HEK293 (cell line): ENCODE results near the gene TTC23.

Experiments used
- BCL11A ChIP-seq: fragments of 450-650 bp; formaldehyde crosslinking; IDR thresholded peaks from 2 replicates; pipeline ENCODE4 v1.5.1; 2016; ENCODE audit warnings: low read depth, missing biosample characterization, missing genetic modification characterization
- KLF9 ChIP-seq: fragments of 450-650 bp; formaldehyde crosslinking; IDR thresholded peaks from 2 replicates; pipeline ENCODE4 v1.5.1; 2016; ENCODE audit warnings: missing biosample characterization, missing genetic modification characterization, low read depth
- PRDM1 ChIP-seq: fragments of 450-650 bp; formaldehyde crosslinking; IDR thresholded peaks from 2 replicates; pipeline ENCODE4; 2016; ENCODE audit warnings: missing biosample characterization, missing genetic modification characterization
- SETDB1 ChIP-seq: IDR thresholded peaks from one replicate; pipeline ENCODE4 v1.6.1; 2017; ENCODE audit warnings: mild to moderate bottlenecking, low read length, moderate library complexity, mixed read lengths; ENCODE audit not compliant: insufficient read length
- ZBTB48 ChIP-seq: fragments of 450-650 bp; formaldehyde crosslinking; IDR thresholded peaks from 2 replicates; pipeline ENCODE4 v1.5.1; 2016; ENCODE audit warnings: missing biosample characterization, missing genetic modification characterization
- ZNF146 ChIP-seq: fragments of 450-650 bp; formaldehyde crosslinking; IDR thresholded peaks from 2 replicates; pipeline ENCODE4 v1.5.1; 2016; ENCODE audit warnings: missing biosample characterization, missing genetic modification characterization
- ZNF202 ChIP-seq: fragments of 450-650 bp; formaldehyde crosslinking; IDR thresholded peaks from 2 replicates; pipeline ENCODE4 v1.5.1; 2016; ENCODE audit warnings: missing biosample characterization, missing genetic modification characterization, borderline replicate concordance
- ZNF335 ChIP-seq: fragments of 450-650 bp; formaldehyde crosslinking; conservative IDR thresholded peaks from 2 replicates; pipeline ENCODE4 v1.5.1; 2016; ENCODE audit warnings: missing biosample characterization, missing genetic modification characterization
- ZNF404 ChIP-seq: fragments of 450-650 bp; formaldehyde crosslinking; IDR thresholded peaks from 2 replicates; pipeline ENCODE4 v1.5.1; 2017; ENCODE audit warnings: missing biosample characterization, missing genetic modification characterization
- ZNF416 ChIP-seq: fragments of 450-650 bp; formaldehyde crosslinking; IDR thresholded peaks from 2 replicates; pipeline ENCODE4 v1.5.1; 2016; ENCODE audit warnings: missing biosample characterization, missing genetic modification characterization
- ZNF423 ChIP-seq: fragments of 450-650 bp; formaldehyde crosslinking; IDR thresholded peaks from 2 replicates; pipeline ENCODE4 v1.5.1; 2016; ENCODE audit warnings: missing biosample characterization, missing genetic modification characterization
- ZNF560 ChIP-seq: fragments of 450-650 bp; formaldehyde crosslinking; IDR thresholded peaks from 2 replicates; pipeline ENCODE4 v1.5.1; 2017; ENCODE audit warnings: missing biosample characterization, missing genetic modification characterization, borderline replicate concordance
- ZNF664 ChIP-seq: fragments of 450-650 bp; formaldehyde crosslinking; IDR thresholded peaks from 2 replicates; pipeline ENCODE4 v1.5.1; 2016; ENCODE audit warnings: missing biosample characterization, missing genetic modification characterization
- ZNF677 ChIP-seq: fragments of 450-650 bp; IDR thresholded peaks from 2 replicates; pipeline ENCODE4 v1.5.0; 2018; ENCODE audit warnings: missing biosample characterization, mild to moderate bottlenecking, missing genetic modification characterization, moderate library complexity
- TF ChIP-seq, protein P1 (sequence below): fragments of 450-650 bp; formaldehyde crosslinking; IDR thresholded peaks from 2 replicates; pipeline ENCODE4 v1.5.1; 2017; ENCODE audit warnings: missing biosample characterization, missing genetic modification characterization
- TF ChIP-seq, protein P2 (sequence below): sonication (generic); formaldehyde crosslinking; IDR thresholded peaks from 2 replicates; pipeline ENCODE4 v1.8.1; 2022; ENCODE audit warnings: mild to moderate bottlenecking, moderate library complexity, missing genetic modification reagents
- TF ChIP-seq, protein P3 (sequence below): fragments of 450-650 bp; formaldehyde crosslinking; optimal IDR thresholded peaks from 2 replicates; pipeline ENCODE3; 2016; ENCODE audit warnings: missing biosample characterization, mild to moderate bottlenecking, missing genetic modification characterization
- TF ChIP-seq, protein P4 (sequence below): fragments of 450-650 bp; formaldehyde crosslinking; IDR thresholded peaks from 2 replicates; pipeline ENCODE4 v1.5.1; 2016; ENCODE audit warnings: missing biosample characterization, missing genetic modification characterization
- TF ChIP-seq, protein P5 (sequence below): fragments of 450-650 bp; formaldehyde crosslinking; IDR thresholded peaks from 2 replicates; pipeline ENCODE4 v1.5.1; 2016; ENCODE audit warnings: missing biosample characterization, missing genetic modification characterization
- TF ChIP-seq, protein P6 (sequence below): fragments of 450-650 bp; formaldehyde crosslinking; IDR thresholded peaks from 2 replicates; pipeline ENCODE4 v1.5.1; 2016; ENCODE audit warnings: missing biosample characterization, missing genetic modification characterization, low read depth
- TF ChIP-seq, protein P7 (sequence below): fragments of 450-650 bp; formaldehyde crosslinking; IDR thresholded peaks from 2 replicates; pipeline ENCODE4; 2016; ENCODE audit warnings: missing biosample characterization, missing genetic modification characterization
- TF ChIP-seq, protein P8 (sequence below): fragments of 450-650 bp; formaldehyde crosslinking; IDR thresholded peaks from 2 replicates; pipeline ENCODE4 v1.5.0; 2017; ENCODE audit warnings: missing biosample characterization, missing genetic modification characterization, borderline replicate concordance
- TF ChIP-seq, protein P9 (sequence below): fragments of 450-650 bp; formaldehyde crosslinking; IDR thresholded peaks from 2 replicates; pipeline ENCODE4 v1.5.1; 2016; ENCODE audit warnings: missing biosample characterization, missing genetic modification characterization

Gene TTC23

DNA sequence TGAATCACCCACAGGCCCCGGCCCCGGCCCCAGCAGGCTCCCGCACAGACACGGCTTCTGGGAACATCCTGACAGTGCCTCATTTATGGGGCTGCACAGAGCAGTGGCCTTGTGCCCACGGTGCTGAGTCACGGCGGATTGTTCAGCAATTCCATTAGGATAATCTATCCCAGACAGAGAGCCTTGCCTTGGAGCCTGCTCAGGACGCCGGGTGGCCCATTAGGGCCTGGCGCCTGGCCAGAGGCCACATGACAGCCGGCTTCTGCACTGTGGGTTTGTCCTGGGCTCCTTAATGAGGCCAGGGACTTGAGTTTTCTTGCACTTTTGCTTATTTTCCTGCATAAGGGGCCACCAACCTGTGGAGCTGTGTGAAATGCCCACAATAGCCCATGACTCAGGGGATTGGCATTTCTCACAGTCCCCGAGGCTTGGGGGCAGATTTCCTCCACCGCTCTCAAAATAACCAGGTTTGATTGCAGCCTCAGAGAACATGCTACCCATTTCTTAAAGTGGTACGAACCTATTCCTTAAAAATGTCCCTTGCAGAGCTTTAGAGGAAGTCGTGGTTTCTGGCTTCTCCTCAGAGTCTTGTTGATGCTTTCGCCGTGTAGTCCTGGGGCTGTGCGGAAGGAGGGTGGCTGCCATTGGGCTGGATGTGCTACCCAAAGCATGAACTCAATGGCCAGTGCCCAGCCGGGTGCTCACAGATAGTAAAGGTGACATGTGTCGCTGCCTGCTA is 125.5 kb downstream of the TTC23 start (continued):
- TF ChIP-seq, protein P1, sequence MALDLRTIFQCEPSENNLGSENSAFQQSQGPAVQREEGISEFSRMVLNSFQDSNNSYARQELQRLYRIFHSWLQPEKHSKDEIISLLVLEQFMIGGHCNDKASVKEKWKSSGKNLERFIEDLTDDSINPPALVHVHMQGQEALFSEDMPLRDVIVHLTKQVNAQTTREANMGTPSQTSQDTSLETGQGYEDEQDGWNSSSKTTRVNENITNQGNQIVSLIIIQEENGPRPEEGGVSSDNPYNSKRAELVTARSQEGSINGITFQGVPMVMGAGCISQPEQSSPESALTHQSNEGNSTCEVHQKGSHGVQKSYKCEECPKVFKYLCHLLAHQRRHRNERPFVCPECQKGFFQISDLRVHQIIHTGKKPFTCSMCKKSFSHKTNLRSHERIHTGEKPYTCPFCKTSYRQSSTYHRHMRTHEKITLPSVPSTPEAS = no peak
- TF ChIP-seq, protein P2, sequence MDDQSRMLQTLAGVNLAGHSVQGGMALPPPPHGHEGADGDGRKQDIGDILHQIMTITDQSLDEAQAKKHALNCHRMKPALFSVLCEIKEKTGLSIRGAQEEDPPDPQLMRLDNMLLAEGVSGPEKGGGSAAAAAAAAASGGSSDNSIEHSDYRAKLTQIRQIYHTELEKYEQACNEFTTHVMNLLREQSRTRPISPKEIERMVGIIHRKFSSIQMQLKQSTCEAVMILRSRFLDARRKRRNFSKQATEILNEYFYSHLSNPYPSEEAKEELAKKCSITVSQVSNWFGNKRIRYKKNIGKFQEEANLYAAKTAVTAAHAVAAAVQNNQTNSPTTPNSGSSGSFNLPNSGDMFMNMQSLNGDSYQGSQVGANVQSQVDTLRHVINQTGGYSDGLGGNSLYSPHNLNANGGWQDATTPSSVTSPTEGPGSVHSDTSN = no peak
- no peak for TF ChIP-seq ZNF664
- TF ChIP-seq, protein P3, sequence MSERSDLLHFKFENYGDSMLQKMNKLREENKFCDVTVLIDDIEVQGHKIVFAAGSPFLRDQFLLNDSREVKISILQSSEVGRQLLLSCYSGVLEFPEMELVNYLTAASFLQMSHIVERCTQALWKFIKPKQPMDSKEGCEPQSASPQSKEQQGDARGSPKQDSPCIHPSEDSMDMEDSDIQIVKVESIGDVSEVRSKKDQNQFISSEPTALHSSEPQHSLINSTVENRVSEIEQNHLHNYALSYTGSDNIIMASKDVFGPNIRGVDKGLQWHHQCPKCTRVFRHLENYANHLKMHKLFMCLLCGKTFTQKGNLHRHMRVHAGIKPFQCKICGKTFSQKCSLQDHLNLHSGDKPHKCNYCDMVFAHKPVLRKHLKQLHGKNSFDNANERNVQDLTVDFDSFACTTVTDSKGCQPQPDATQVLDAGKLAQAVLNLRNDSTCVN = no peak
- TF ChIP-seq, protein P4, sequence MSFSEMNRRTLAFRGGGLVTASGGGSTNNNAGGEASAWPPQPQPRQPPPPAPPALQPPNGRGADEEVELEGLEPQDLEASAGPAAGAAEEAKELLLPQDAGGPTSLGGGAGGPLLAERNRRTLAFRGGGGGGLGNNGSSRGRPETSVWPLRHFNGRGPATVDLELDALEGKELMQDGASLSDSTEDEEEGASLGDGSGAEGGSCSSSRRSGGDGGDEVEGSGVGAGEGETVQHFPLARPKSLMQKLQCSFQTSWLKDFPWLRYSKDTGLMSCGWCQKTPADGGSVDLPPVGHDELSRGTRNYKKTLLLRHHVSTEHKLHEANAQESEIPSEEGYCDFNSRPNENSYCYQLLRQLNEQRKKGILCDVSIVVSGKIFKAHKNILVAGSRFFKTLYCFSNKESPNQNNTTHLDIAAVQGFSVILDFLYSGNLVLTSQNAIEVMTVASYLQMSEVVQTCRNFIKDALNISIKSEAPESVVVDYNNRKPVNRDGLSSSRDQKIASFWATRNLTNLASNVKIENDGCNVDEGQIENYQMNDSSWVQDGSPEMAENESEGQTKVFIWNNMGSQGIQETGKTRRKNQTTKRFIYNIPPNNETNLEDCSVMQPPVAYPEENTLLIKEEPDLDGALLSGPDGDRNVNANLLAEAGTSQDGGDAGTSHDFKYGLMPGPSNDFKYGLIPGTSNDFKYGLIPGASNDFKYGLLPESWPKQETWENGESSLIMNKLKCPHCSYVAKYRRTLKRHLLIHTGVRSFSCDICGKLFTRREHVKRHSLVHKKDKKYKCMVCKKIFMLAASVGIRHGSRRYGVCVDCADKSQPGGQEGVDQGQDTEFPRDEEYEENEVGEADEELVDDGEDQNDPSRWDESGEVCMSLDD (tag by site-specific recombination) = no peak
- TF ChIP-seq SETDB1 = no peak
- TF ChIP-seq, protein P5, sequence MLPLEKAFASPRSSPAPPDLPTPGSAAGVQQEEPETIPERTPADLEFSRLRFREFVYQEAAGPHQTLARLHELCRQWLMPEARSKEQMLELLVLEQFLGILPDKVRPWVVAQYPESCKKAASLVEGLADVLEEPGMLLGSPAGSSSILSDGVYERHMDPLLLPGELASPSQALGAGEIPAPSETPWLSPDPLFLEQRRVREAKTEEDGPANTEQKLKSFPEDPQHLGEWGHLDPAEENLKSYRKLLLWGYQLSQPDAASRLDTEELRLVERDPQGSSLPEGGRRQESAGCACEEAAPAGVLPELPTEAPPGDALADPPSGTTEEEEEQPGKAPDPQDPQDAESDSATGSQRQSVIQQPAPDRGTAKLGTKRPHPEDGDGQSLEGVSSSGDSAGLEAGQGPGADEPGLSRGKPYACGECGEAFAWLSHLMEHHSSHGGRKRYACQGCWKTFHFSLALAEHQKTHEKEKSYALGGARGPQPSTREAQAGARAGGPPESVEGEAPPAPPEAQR (tag by site-specific recombination) = no peak
- TF ChIP-seq ZNF202 (tag by site-specific recombination) = no peak
- TF ChIP-seq ZNF335 (tag by site-specific recombination) = peak; percentile 51
- peak; percentile 99 for TF ChIP-seq ZBTB48 (tag by site-specific recombination)
- TF ChIP-seq, protein P6, sequence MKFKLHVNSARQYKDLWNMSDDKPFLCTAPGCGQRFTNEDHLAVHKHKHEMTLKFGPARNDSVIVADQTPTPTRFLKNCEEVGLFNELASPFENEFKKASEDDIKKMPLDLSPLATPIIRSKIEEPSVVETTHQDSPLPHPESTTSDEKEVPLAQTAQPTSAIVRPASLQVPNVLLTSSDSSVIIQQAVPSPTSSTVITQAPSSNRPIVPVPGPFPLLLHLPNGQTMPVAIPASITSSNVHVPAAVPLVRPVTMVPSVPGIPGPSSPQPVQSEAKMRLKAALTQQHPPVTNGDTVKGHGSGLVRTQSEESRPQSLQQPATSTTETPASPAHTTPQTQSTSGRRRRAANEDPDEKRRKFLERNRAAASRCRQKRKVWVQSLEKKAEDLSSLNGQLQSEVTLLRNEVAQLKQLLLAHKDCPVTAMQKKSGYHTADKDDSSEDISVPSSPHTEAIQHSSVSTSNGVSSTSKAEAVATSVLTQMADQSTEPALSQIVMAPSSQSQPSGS (tag by site-specific recombination) = no peak
- TF ChIP-seq KLF9 = no peak
- TF ChIP-seq, protein P7, sequence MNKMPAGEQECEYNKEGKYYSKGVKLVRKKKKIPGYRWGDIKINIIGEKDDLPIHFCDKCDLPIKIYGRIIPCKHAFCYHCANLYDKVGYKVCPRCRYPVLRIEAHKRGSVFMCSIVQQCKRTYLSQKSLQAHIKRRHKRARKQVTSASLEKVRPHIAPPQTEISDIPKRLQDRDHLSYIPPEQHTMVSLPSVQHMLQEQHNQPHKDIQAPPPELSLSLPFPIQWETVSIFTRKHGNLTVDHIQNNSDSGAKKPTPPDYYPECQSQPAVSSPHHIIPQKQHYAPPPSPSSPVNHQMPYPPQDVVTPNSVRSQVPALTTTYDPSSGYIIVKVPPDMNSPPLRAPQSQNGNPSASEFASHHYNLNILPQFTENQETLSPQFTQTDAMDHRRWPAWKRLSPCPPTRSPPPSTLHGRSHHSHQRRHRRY (tag by site-specific recombination) = no peak
- 0 out of 2 replicates have a peak, but pooled peaks have one; percentile 29 for TF ChIP-seq BCL11A (tag by site-specific recombination)
- TF ChIP-seq, protein P8, sequence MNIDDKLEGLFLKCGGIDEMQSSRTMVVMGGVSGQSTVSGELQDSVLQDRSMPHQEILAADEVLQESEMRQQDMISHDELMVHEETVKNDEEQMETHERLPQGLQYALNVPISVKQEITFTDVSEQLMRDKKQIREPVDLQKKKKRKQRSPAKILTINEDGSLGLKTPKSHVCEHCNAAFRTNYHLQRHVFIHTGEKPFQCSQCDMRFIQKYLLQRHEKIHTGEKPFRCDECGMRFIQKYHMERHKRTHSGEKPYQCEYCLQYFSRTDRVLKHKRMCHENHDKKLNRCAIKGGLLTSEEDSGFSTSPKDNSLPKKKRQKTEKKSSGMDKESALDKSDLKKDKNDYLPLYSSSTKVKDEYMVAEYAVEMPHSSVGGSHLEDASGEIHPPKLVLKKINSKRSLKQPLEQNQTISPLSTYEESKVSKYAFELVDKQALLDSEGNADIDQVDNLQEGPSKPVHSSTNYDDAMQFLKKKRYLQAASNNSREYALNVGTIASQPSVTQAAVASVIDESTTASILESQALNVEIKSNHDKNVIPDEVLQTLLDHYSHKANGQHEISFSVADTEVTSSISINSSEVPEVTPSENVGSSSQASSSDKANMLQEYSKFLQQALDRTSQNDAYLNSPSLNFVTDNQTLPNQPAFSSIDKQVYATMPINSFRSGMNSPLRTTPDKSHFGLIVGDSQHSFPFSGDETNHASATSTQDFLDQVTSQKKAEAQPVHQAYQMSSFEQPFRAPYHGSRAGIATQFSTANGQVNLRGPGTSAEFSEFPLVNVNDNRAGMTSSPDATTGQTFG = no peak
- TF ChIP-seq ZNF416 (tag by site-specific recombination) = no peak
- no peak for TF ChIP-seq ZNF560
- TF ChIP-seq, protein P9, sequence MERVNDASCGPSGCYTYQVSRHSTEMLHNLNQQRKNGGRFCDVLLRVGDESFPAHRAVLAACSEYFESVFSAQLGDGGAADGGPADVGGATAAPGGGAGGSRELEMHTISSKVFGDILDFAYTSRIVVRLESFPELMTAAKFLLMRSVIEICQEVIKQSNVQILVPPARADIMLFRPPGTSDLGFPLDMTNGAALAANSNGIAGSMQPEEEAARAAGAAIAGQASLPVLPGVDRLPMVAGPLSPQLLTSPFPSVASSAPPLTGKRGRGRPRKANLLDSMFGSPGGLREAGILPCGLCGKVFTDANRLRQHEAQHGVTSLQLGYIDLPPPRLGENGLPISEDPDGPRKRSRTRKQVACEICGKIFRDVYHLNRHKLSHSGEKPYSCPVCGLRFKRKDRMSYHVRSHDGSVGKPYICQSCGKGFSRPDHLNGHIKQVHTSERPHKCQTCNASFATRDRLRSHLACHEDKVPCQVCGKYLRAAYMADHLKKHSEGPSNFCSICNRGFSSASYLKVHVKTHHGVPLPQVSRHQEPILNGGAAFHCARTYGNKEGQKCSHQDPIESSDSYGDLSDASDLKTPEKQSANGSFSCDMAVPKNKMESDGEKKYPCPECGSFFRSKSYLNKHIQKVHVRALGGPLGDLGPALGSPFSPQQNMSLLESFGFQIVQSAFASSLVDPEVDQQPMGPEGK (tag by site-specific recombination) = peak; percentile 73
- no peak for TF ChIP-seq ZNF404 (tag by site-specific recombination)
- peak; percentile 54; the same call in 1 of the 2 replicates for TF ChIP-seq ZNF423
- TF ChIP-seq ZNF146 (tag by site-specific recombination) = no peak
- TF ChIP-seq ZNF677 (tag by site-specific recombination) = no peak
- TF ChIP-seq PRDM1 (tag by site-specific recombination) = peak; percentile 70
